ENCODE data around the gene AMY1C. TPM values are rescaled to one million over a fixed set of nuclear protein-coding genes. Genes with fewer than 3 reads are reported as not detected.
"Not testable (repeated sequence)": the region's sequence is repeated elsewhere in the genome, so short reads cannot be mapped to it uniquely, and the experiment has no call there.

AMY1C gene
- not detected for total RNA-seq

DNA sequence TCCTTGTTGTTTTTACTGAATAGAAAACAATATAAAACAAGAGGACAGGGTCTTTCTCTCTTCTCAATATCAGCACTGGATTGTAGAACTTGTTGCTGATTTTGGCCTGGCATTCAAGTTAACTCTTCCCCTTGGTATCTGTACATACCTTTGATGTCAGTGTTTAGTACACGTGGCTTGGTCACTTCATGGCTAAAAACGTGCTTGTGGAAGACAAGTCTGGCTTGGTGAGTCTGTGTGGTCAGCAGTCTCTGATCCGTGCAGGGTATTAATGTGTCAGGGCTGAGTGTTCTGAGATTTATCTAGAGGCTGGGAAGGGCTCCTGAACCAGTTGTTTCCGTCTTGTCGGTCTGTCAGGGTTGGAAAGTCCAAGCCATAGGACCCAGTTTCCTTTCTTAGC lies at the start of gene AMY1C:
AMY1C (plus strand) TSS at position 301 of the 400 bp plus-strand sequence. CDS start 572 bp downstream, outside the sequence.
- H3K27ac ChIP-seq; ATAC-seq (replicated peaks in 6 of 8); in situ Hi-C loops (cut with MboI; ENCODE audit: low pct_unique_long_range_greater_than_20kb in 2 of 9, low sequenced_read_pairs in 9 of 9, unreplicated experiment in 9 of 9); H3K4me1 ChIP-seq (replicated peaks in 1 of 2); H3K4me3 ChIP-seq: not testable (repeated sequence)
- no CpG with 5 or more reads among the region's 5 CpGs for WGBS, 10 experiments

GRCh38 chr1:103700669-103701068 lies 49.0 kb upstream of the AMY1C start:
- WGBS, 10 experiments, result no CpG with 5 or more reads among the region's 4 CpGs
- H3K27ac ChIP-seq; ATAC-seq (replicated peaks in 6 of 8); H3K4me3 ChIP-seq; in situ Hi-C loops (cut with MboI; ENCODE audit: low pct_unique_long_range_greater_than_20kb in 2 of 9, low sequenced_read_pairs in 9 of 9, unreplicated experiment in 9 of 9); H3K4me1 ChIP-seq (replicated peaks in 1 of 2): not testable (repeated sequence)

DNA sequence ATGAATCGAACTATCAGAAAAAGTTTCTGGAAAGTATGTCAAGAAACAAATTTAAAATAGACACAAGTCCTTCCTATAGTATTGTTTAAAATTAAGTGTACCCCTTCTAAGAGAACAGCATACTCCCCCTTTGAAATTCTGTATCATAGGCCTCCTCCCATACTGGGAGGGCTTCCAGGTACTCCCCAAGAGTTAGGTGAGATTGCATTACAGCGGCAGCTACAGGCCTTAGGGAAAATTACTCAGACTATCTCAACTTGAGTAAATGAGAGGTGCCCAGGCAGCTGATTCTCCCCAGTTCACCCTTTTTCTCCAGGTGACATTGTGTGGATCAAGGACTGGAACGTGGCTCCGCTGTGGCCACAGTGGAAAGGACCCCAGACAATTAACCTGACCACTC lies 48.4 kb upstream of the AMY1C start:
- WGBS, 10 experiments, result no CpG with 5 or more reads among the region's 4 CpGs
- ATAC-seq (replicated peaks in 6 of 8); in situ Hi-C loops (cut with MboI; ENCODE audit: low pct_unique_long_range_greater_than_20kb in 2 of 9, low sequenced_read_pairs in 9 of 9, unreplicated experiment in 9 of 9); H3K4me1 ChIP-seq (replicated peaks in 1 of 2); H3K4me3 ChIP-seq; H3K27ac ChIP-seq: not testable (repeated sequence)

- no CpG with 5 or more reads among the region's 3 CpGs for WGBS, 10 experiments
- H3K4me3 ChIP-seq; ATAC-seq (replicated peaks in 6 of 8); H3K27ac ChIP-seq; in situ Hi-C loops (cut with MboI; ENCODE audit: low pct_unique_long_range_greater_than_20kb in 2 of 9, low sequenced_read_pairs in 9 of 9, unreplicated experiment in 9 of 9); H3K4me1 ChIP-seq (replicated peaks in 1 of 2): not testable (repeated sequence)
These were observed 42.0 kb upstream of the AMY1C start for GRCh38 chr1:103707670-103708069.

- H3K27ac ChIP-seq; ATAC-seq (replicated peaks in 6 of 8); H3K4me1 ChIP-seq (replicated peaks in 1 of 2); in situ Hi-C loops (cut with MboI; ENCODE audit: low pct_unique_long_range_greater_than_20kb in 2 of 9, low sequenced_read_pairs in 9 of 9, unreplicated experiment in 9 of 9); H3K4me3 ChIP-seq: not testable (repeated sequence)
- no CpG with 5 or more reads among the region's 3 CpGs for WGBS, 10 experiments
These were observed 39.3 kb upstream of the AMY1C start for GRCh38 chr1:103710381-103710780.

DNA sequence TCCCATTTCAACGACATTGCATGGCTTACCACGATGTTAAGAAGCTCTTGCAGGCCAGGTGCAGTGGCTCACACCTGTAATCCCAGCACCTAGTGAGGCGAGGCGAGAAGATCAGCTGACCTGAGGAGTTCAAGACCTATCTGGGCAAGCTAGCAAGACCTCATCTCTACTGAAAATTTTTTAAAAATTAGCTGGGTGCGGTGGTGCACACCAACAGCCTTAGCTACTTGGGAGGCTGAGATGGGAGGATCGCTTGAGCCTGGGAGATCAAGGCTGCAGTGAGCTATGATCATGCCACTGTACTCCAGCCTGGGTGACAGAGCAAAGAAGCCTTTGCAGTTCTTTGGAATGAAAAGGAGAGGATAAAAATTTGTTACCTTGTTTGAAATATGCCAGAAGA lies 32.3 kb upstream of the AMY1C start:
- H3K27ac ChIP-seq; in situ Hi-C loops (cut with MboI; ENCODE audit: low pct_unique_long_range_greater_than_20kb in 2 of 9, low sequenced_read_pairs in 9 of 9, unreplicated experiment in 9 of 9); ATAC-seq (replicated peaks in 6 of 8); H3K4me1 ChIP-seq (replicated peaks in 1 of 2); H3K4me3 ChIP-seq: not testable (repeated sequence)
- 0 to 100% (median 20%) methylated on average over 1 of the region's 6 CpGs; no CpG with 5 or more reads in 7 of the 10 experiments for whole genome bisulfite sequencing, 10 experiments

GRCh38 chr1:103721473-103721872 lies 28.2 kb upstream of the AMY1C start:
- in situ Hi-C loops (cut with MboI; ENCODE audit: low pct_unique_long_range_greater_than_20kb in 2 of 9, low sequenced_read_pairs in 9 of 9, unreplicated experiment in 9 of 9); H3K4me1 ChIP-seq (replicated peaks in 1 of 2); ATAC-seq (replicated peaks in 6 of 8); H3K4me3 ChIP-seq; H3K27ac ChIP-seq: not testable (repeated sequence)
- no CpG with 5 or more reads among the region's 2 CpGs for WGBS, 10 experiments

DNA sequence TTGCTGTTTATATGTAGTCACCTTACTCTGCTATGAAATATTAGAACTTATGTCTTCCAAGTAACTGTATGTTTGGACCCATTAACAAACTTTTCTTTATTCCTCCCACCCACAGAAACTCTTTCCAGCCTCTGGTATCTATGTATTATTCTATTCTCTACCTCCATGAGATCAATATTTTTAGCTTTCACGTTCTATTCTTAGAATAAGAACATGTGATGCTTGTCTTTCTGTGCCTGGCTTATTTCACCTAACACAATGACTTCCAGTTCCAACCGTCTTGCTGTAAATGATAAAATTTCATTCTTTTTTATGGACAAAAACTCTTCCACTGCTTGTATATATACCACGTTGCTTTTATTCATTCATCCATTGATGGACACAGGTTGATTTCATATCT lies 14.4 kb upstream of the AMY1C start:
- in situ Hi-C loops (cut with MboI; ENCODE audit: low pct_unique_long_range_greater_than_20kb in 2 of 9, low sequenced_read_pairs in 9 of 9, unreplicated experiment in 9 of 9); ATAC-seq (replicated peaks in 6 of 8): not testable (repeated sequence)

DNA sequence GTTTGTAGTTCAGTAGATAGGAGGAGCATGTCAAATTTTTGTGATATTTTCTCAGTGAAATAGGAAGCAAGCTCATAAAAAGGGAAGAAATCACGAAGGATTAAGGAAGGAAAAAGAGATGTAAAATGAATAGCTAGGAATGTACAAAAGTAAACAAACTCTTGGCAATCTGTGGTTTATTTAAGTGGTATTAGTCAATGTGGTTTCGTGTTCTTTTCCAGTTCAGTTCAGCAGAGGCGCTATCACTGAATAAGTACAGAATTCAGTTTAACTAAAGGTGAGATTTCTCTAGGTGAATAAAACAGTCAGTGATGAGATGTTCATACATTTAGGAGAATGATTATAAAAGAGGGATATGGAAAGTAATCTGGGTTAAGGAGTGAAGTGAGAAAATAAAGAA lies 11.7 kb upstream of the AMY1C start:
- ATAC-seq (replicated peaks in 6 of 8); in situ Hi-C loops (cut with MboI; ENCODE audit: low pct_unique_long_range_greater_than_20kb in 2 of 9, low sequenced_read_pairs in 9 of 9, unreplicated experiment in 9 of 9); H3K4me3 ChIP-seq; H3K27ac ChIP-seq; H3K4me1 ChIP-seq (replicated peaks in 1 of 2): not testable (repeated sequence)
- WGBS, 10 experiments, result no CpG with 5 or more reads among the region's 3 CpGs

More for the DNA sequence above, 14.4 kb upstream of the AMY1C start:
- WGBS, 10 experiments, result no CpG with 5 or more reads among the region's 3 CpGs
- H3K27ac ChIP-seq; H3K4me1 ChIP-seq (replicated peaks in 1 of 2); H3K4me3 ChIP-seq: not testable (repeated sequence)

- H3K4me3 ChIP-seq; H3K27ac ChIP-seq; H3K4me1 ChIP-seq (replicated peaks in 1 of 2); in situ Hi-C loops (cut with MboI; ENCODE audit: low pct_unique_long_range_greater_than_20kb in 2 of 9, low sequenced_read_pairs in 9 of 9, unreplicated experiment in 9 of 9); ATAC-seq (replicated peaks in 6 of 8): not testable (repeated sequence)
- no CpG with 5 or more reads among the region's 4 CpGs for WGBS, 10 experiments
These were observed 5.2 kb upstream of the AMY1C start for GRCh38 chr1:103744449-103744848.

GRCh38 chr1:103745040-103745439 lies 4.7 kb upstream of the AMY1C start:
- WGBS, 10 experiments, result no CpG with 5 or more reads among the region's 4 CpGs
- in situ Hi-C loops (cut with MboI; ENCODE audit: low pct_unique_long_range_greater_than_20kb in 2 of 9, low sequenced_read_pairs in 9 of 9, unreplicated experiment in 9 of 9); ATAC-seq (replicated peaks in 6 of 8); H3K4me1 ChIP-seq (replicated peaks in 1 of 2); H3K27ac ChIP-seq; H3K4me3 ChIP-seq: not testable (repeated sequence)

- WGBS, 10 experiments, result no CpG with 5 or more reads among the region's 6 CpGs
- H3K4me3 ChIP-seq; in situ Hi-C loops (cut with MboI; ENCODE audit: low pct_unique_long_range_greater_than_20kb in 2 of 9, low sequenced_read_pairs in 9 of 9, unreplicated experiment in 9 of 9); H3K4me1 ChIP-seq (replicated peaks in 1 of 2); H3K27ac ChIP-seq: not testable (repeated sequence)
- ATAC-seq (replicated peaks in 6 of 8), result peak in 3 of 8 experiments; percentile 63 to 88 (median 84)
These were observed 1.4 kb upstream of the AMY1C start for GRCh38 chr1:103748273-103748672.

DNA sequence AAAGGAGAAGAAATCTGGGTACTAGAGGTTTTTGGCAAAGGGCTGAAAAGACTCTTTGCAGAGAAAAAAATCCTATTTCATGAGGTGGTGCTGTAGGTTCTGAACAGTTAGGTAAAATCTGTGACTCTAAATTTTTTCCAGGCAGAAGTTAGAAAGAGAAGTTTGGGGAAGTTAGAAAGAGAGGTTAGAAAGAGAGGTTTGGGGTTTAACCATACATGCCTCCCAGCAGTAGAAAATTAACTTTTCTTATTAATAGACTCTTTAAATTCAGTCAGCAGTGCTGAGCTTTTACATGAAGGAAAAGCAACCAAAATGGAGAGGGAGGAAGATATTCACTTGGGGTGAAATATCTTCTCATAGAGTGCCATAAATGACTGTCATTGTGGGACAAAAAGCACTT lies 12.2 kb downstream of the AMY1C start:
- in situ Hi-C loops (cut with MboI; ENCODE audit: low pct_unique_long_range_greater_than_20kb in 2 of 9, low sequenced_read_pairs in 9 of 9, unreplicated experiment in 9 of 9), result no loop called here

GRCh38 chr1:103779932-103780331 lies 30.2 kb downstream of the AMY1C start:
- Histone ChIP-seq H3K4me1 (replicated peaks in 1 of 2) (no peaks in the 10 kb centered on the region), H3K4me3 (no peak overlapping the region), H3K27ac (no peak overlapping the region)
- ATAC-seq (replicated peaks in 6 of 8), result no peak
- in situ Hi-C loops (cut with MboI; ENCODE audit: low pct_unique_long_range_greater_than_20kb in 2 of 9, low sequenced_read_pairs in 9 of 9, unreplicated experiment in 9 of 9), result no loop called here

More for the DNA sequence above, 12.2 kb downstream of the AMY1C start:
- no peak for ATAC-seq (replicated peaks in 6 of 8)
- Histone ChIP-seq H3K4me3 (no peak overlapping the region), H3K4me1 (replicated peaks in 1 of 2) (no peaks in the 10 kb centered on the region), H3K27ac (no peak overlapping the region)

- Histone ChIP-seq H3K4me1 (replicated peaks in 1 of 2) (peaks cover 0 to 4% of the 10 kb centered on the region in 2 donors), H3K27ac (no peak overlapping the region), H3K4me3 (no peak overlapping the region)
- WGBS, 10 experiments, result 0 to 86% (median 33%) methylated on average over 1 to 4 of the region's 4 CpGs; no CpG with 5 or more reads in 1 of the 10 experiments
- in situ Hi-C loops (cut with MboI; ENCODE audit: low pct_unique_long_range_greater_than_20kb in 2 of 9, low sequenced_read_pairs in 9 of 9, unreplicated experiment in 9 of 9), result no loop called here
- no peak for ATAC-seq (replicated peaks in 6 of 8)
These were observed 34.3 kb downstream of the AMY1C start for GRCh38 chr1:103783944-103784377.

Data from motor neuron (in vitro differentiated cells).